HepG2 (cell line): Measurements from ENCODE around the gene IFI27L2. TPM values are rescaled to one million over a fixed set of nuclear protein-coding genes. Genes with fewer than 3 reads are reported as not detected.
A peak's percentile ranks its signal among the peaks of the same experiment; 100 is the strongest.

Experiments
- AKAP8 ChIP-seq: sonication (generic); formaldehyde crosslinking; IDR thresholded peaks from 2 replicates; pipeline ENCODE4 v1.5.1; 2020; ENCODE audit warnings: mild to moderate bottlenecking, missing genetic modification reagents
- ARNT2 ChIP-seq: sonication (generic); formaldehyde crosslinking; IDR thresholded peaks from 2 replicates; pipeline ENCODE4 v1.8.0; 2022; ENCODE audit warnings: mild to moderate bottlenecking, low read depth, missing genetic modification reagents, moderate library complexity
- CSRNP2 ChIP-seq: sonication (generic); formaldehyde crosslinking; conservative IDR thresholded peaks from 2 replicates; pipeline ENCODE4 v1.8.0; 2022; ENCODE audit warnings: low read depth, missing genetic modification reagents
- FOXJ3 ChIP-seq: sonication (generic); formaldehyde crosslinking; IDR thresholded peaks from 2 replicates; pipeline ENCODE4 v1.4.0; 2020; ENCODE audit warnings: missing genetic modification reagents, mild to moderate bottlenecking, borderline replicate concordance
- IKZF5 ChIP-seq: IDR thresholded peaks from 2 replicates; pipeline ENCODE4 v1.6.1; 2018; ENCODE audit warnings: missing genetic modification reagents, mild to moderate bottlenecking, missing compliant biosample characterization
- KDM5A ChIP-seq: fragments of 200-600 bp; sonication (generic); IDR thresholded peaks from 2 replicates; pipeline ENCODE4 v1.7.0; 2018; ENCODE audit warnings: antibody characterized with exemption, mild to moderate bottlenecking, low read length, borderline replicate concordance
- NCOA1 ChIP-seq: sonication (generic); formaldehyde crosslinking; IDR thresholded peaks from 2 replicates; pipeline ENCODE4 v1.9.0; 2021; ENCODE audit warnings: missing genetic modification reagents
- PHF8 ChIP-seq: sonication (generic); formaldehyde crosslinking; IDR thresholded peaks from 2 replicates; pipeline ENCODE4 v1.5.0; 2020; ENCODE audit warnings: missing genetic modification reagents
- PRDM10 ChIP-seq: sonication (generic); formaldehyde crosslinking; IDR thresholded peaks from 2 replicates; pipeline ENCODE4 v1.4.0; 2020; ENCODE audit warnings: low read depth, missing genetic modification reagents
- PTBP1 ChIP-seq: fragments of 200-400 bp; formaldehyde crosslinking; IDR thresholded peaks from 2 replicates; pipeline ENCODE4 v1.6.1; 2018; ENCODE audit warnings: low read length, low read depth; ENCODE audit not compliant: poor library complexity, severe bottlenecking
- RXRB ChIP-seq: IDR thresholded peaks from 2 replicates; pipeline ENCODE4 v1.6.1; 2016; ENCODE audit warnings: borderline replicate concordance, missing genetic modification reagents, missing compliant biosample characterization
- SAFB2 ChIP-seq: sonication (generic); formaldehyde crosslinking; IDR thresholded peaks from 2 replicates; pipeline ENCODE4 v1.5.1; 2020; ENCODE audit warnings: missing genetic modification reagents, low read depth, mild to moderate bottlenecking, borderline replicate concordance
- SMAD3 ChIP-seq: sonication (generic); formaldehyde crosslinking; IDR thresholded peaks from 2 replicates; pipeline ENCODE4 v1.4.0; 2020; ENCODE audit warnings: missing genetic modification reagents
- TCF7L2 ChIP-seq: IDR thresholded peaks from 2 replicates; pipeline ENCODE4 v1.6.1; 2011; ENCODE audit warnings: mild to moderate bottlenecking, low read depth, low read length, moderate library complexity
- UBTF ChIP-seq: sonication (generic); formaldehyde crosslinking; IDR thresholded peaks from 2 replicates; pipeline ENCODE4 v1.4.0; 2020; ENCODE audit warnings: mild to moderate bottlenecking, missing genetic modification reagents
- XBP1 ChIP-seq: sonication (generic); formaldehyde crosslinking; IDR thresholded peaks from 2 replicates; pipeline ENCODE4 v1.5.0; 2020; ENCODE audit warnings: missing genetic modification reagents
- ZFP36L1 ChIP-seq: sonication (generic); formaldehyde crosslinking; IDR thresholded peaks from 2 replicates; pipeline ENCODE4 v1.8.0; 2022; ENCODE audit warnings: mild to moderate bottlenecking, missing genetic modification reagents, moderate library complexity
- ZNF207 ChIP-seq: fragments of 450-650 bp; IDR thresholded peaks from 2 replicates; pipeline ENCODE4 v1.6.1; 2016; ENCODE audit warnings: antibody characterized with exemption, borderline replicate concordance
- ZNF564 ChIP-seq: sonication (generic); formaldehyde crosslinking; IDR thresholded peaks from 2 replicates; pipeline ENCODE4 v1.8.1; 2023; ENCODE audit warnings: mild to moderate bottlenecking, missing genetic modification reagents
- ZNF777 ChIP-seq: sonication (generic); formaldehyde crosslinking; IDR thresholded peaks from 2 replicates; pipeline ENCODE4 v1.4.0; 2020; ENCODE audit warnings: missing genetic modification reagents
- polyA plus RNA-seq, 8 experiments: library from polyadenylated mRNA; depleted of rRNA in 3 of 8; stranded (reverse) in 7 of 8; unstranded in 1 of 8; fragments of >200 nt; fragmentation: Illumina TruSeq in 4 of 8; extraction: Trizol in 4 of 8; gene quantifications; 2 replicates each; pipeline versions ENCODE4 v1.2.1 to v1.2.3, GENCODE V29; 2011 to 2016; ENCODE audit warnings: low read depth in 4 of 8, missing spikeins in 1 of 8, mixed read lengths in 1 of 8; ENCODE audit not compliant: insufficient read depth in 1 of 8
- total RNA-seq, 5 experiments: library from RNA; depleted of rRNA; stranded (reverse); fragments of >200 nt; fragmentation: Illumina TruSeq; extraction: Trizol; gene quantifications; 2 replicates each; pipeline ENCODE4 v1.2.3, GENCODE V29; 2016; ENCODE audit warnings: low read depth in 1 of 5

The IFI27L2 gene
- total and polyA plus RNA-seq, 2 of the 13 experiments (the other 11 are each of a cell fraction or from before 2014, with no cell fraction given) = 4.3 to 4.8 TPM

- TF ChIP-seq CSRNP2 (CRISPR knock-in tag) (no peak), UBTF (CRISPR knock-in tag) (peak; percentile 76), ZNF564 (CRISPR knock-in tag) (no peak), IKZF5 (CRISPR knock-in tag) (no peak), XBP1 (no peak), PHF8 (CRISPR knock-in tag) (peak; percentile 44; the same call in 1 of the 2 replicates), RXRB (CRISPR knock-in tag) (no peak), TCF7L2 (no peak), NCOA1 (CRISPR knock-in tag) (no peak), SAFB2 (no peak), ARNT2 (CRISPR knock-in tag) (no peak), ZFP36L1 (no peak), FOXJ3 (CRISPR knock-in tag) (no peak), PRDM10 (no peak), KDM5A (no peak), SMAD3 (CRISPR knock-in tag) (no peak), AKAP8 (CRISPR knock-in tag) (no peak), ZNF777 (CRISPR knock-in tag) (peak; percentile 81), ZNF207 (no peak), PTBP1 (no peak)
Measured at GRCh38 chr14:94174604-94175010, 45.2 kb upstream of the IFI27L2 start (continued).
